K562 (cell line): Measurements from ENCODE around the gene PSMB8. TPM values are rescaled to one million over a fixed set of nuclear protein-coding genes. Genes with fewer than 3 reads are reported as not detected.

Experiments
- ELF2 ChIP-seq: fragments of 250-450 bp; sonication (Bioruptor Pico); IDR thresholded peaks from 2 replicates; pipeline ENCODE4 v1.5.0; 2021; ENCODE audit warnings: mild to moderate bottlenecking
- ELK1 ChIP-seq: sonication (generic); formaldehyde crosslinking; IDR thresholded peaks from 2 replicates; pipeline ENCODE4 v1.8.1; 2022; ENCODE audit warnings: missing genetic modification reagents
- FOSL1 ChIP-seq: fragments of 200-800 bp; sonication (Bioruptor generic); conservative IDR thresholded peaks from 2 replicates; pipeline ENCODE4 v1.6.1; 2016; ENCODE audit warnings: missing genetic modification characterization, missing compliant biosample characterization
- FOXP1 ChIP-seq: sonication (generic); formaldehyde crosslinking; IDR thresholded peaks from 2 replicates; pipeline ENCODE4 v1.8.0; 2022; ENCODE audit warnings: mild to moderate bottlenecking, missing genetic modification reagents
- HLTF ChIP-seq: fragments of 450-650 bp; IDR thresholded peaks from 2 replicates; pipeline ENCODE4 v1.6.1; 2016
- IFI16 ChIP-seq: fragments of 250-450 bp; sonication (Bioruptor Pico); IDR thresholded peaks from 2 replicates; pipeline ENCODE4 v2.1.2; 2022; ENCODE audit warnings: mild to moderate bottlenecking, inconsistent platforms
- JUND ChIP-seq, 2 experiments: IDR thresholded peaks; 2 replicates in 1 of 2; 3 replicates in 1 of 2; pipeline ENCODE4 v1.6.1; 2011; ENCODE audit warnings: borderline replicate concordance in 2 of 2, low read depth in 2 of 2, low read length in 2 of 2, improper control_type of control experiment in 1 of 2, missing biosample characterization in 1 of 2, missing genetic modification characterization in 1 of 2, missing genetic modification reagents in 1 of 2
- L3MBTL2 ChIP-seq: fragments of 450-650 bp; IDR thresholded peaks from 2 replicates; pipeline ENCODE4 v1.6.1; 2016; ENCODE audit warnings: mild to moderate bottlenecking, moderate library complexity
- NBN ChIP-seq: fragments of 450-650 bp; IDR thresholded peaks from 2 replicates; pipeline ENCODE4 v1.6.1; 2016; ENCODE audit warnings: low read depth, mild to moderate bottlenecking
- NCOR1 ChIP-seq: fragments of 450-650 bp; IDR thresholded peaks from 2 replicates; pipeline ENCODE4 v1.6.1; 2016; ENCODE audit warnings: mild to moderate bottlenecking, moderate library complexity
- PHB2 ChIP-seq: fragments of 450-650 bp; IDR thresholded peaks from 2 replicates; pipeline ENCODE4 v1.6.1; 2017; ENCODE audit warnings: low read depth
- RAD51 ChIP-seq: fragments of 450-650 bp; IDR thresholded peaks from 2 replicates; pipeline ENCODE4 v1.7.1; 2016; ENCODE audit warnings: low read depth, mild to moderate bottlenecking, borderline replicate concordance
- SMARCC2 ChIP-seq: fragments of 450-650 bp; IDR thresholded peaks from 2 replicates; pipeline ENCODE4 v1.6.1; 2017; ENCODE audit warnings: antibody characterized with exemption, moderate library complexity, mild to moderate bottlenecking, low read depth
- TBL1XR1 ChIP-seq, 2 experiments: IDR thresholded peaks; 2 replicates each; pipeline ENCODE4 v1.6.1; 2012; ENCODE audit warnings: improper control_type of control experiment in 2 of 2, low read length in 2 of 2, mild to moderate bottlenecking in 1 of 2
- XRCC5 ChIP-seq: fragments of 200-400 bp; formaldehyde crosslinking; IDR thresholded peaks from 2 replicates; pipeline ENCODE4 v1.6.1; 2017; ENCODE audit warnings: low read depth, mild to moderate bottlenecking, low read length
- ZBED1 ChIP-seq: IDR thresholded peaks from 2 replicates; pipeline ENCODE4 v1.6.1; 2014
- ZNF124 ChIP-seq: sonication (generic); formaldehyde crosslinking; IDR thresholded peaks from 2 replicates; pipeline ENCODE4 v1.8.1; 2022; ENCODE audit warnings: missing genetic modification reagents
- ZNF133 ChIP-seq: fragments of 250-450 bp; sonication (Bioruptor Pico); IDR thresholded peaks from 2 replicates; pipeline ENCODE4 v1.4.0; 2020; ENCODE audit warnings: mild to moderate bottlenecking
- ZNF274 ChIP-seq: IDR thresholded peaks from 2 replicates; pipeline ENCODE4 v1.6.1; 2011; ENCODE audit warnings: low read depth, mild to moderate bottlenecking, low read length, moderate library complexity, borderline replicate concordance
- ZSCAN29 ChIP-seq: fragments of 450-650 bp; IDR thresholded peaks from 2 replicates; pipeline ENCODE4 v1.6.1; 2017
- polyA plus RNA-seq, 8 experiments: library from polyadenylated mRNA; depleted of rRNA in 4 of 8; stranded (reverse) in 5 of 8; unstranded in 3 of 8; fragments of >200 nt; fragmentation: Nextera tagmentation in 2 of 8; fragmentation: Illumina TruSeq in 1 of 8; extraction: Ambion mirVana in 2 of 8; extraction: Trizol in 1 of 8; gene quantifications; 2 replicates each; pipeline versions ENCODE4 v1.2.1 to v1.2.3, GENCODE V29; 2011 to 2014; ENCODE audit warnings: inconsistent platforms in 1 of 8, missing spikeins in 1 of 8
- total RNA-seq, 7 experiments: library from RNA; depleted of rRNA in 6 of 7; stranded (reverse); fragments of >200 nt in 6 of 7; fragmentation: Illumina TruSeq in 2 of 7; extraction: Trizol in 2 of 7; gene quantifications; 2 replicates each; pipeline versions ENCODE4 v1.2.1 to v1.2.3, GENCODE V29; 2011 to 2021; ENCODE audit warnings: low replicate concordance in 1 of 7
- TF ChIP-seq, protein P1 (sequence below): fragments of 450-650 bp; IDR thresholded peaks from 2 replicates; pipeline ENCODE4 v1.6.1; 2016; ENCODE audit warnings: missing biosample characterization, missing genetic modification characterization
- TF ChIP-seq, protein P2 (sequence below), 3 experiments: fragments of 200-800 bp in 1 of 3; fragments of 250-450 bp in 1 of 3; fragments of 450-650 bp in 1 of 3; sonication (Bioruptor Pico) in 1 of 3; sonication (Bioruptor generic) in 1 of 3; formaldehyde crosslinking in 1 of 3; IDR thresholded peaks; 2 replicates each; pipeline versions ENCODE4 v1.6.1 to v1.8.0; 2016 to 2022; ENCODE audit warnings: mild to moderate bottlenecking in 2 of 3, missing genetic modification characterization in 2 of 3, missing compliant biosample characterization in 1 of 3, moderate library complexity in 1 of 3
- TF ChIP-seq, protein P3 (sequence below): sonication (generic); formaldehyde crosslinking; IDR thresholded peaks from 2 replicates; pipeline ENCODE4 v1.9.0; 2022; ENCODE audit warnings: mild to moderate bottlenecking, missing genetic modification reagents

The PSMB8 gene
- total and polyA plus RNA-seq, 9 of the 15 experiments (the other 6 are each of a cell fraction or from before 2014, with no cell fraction given), result 0.71 to 4.0 (median 2.4) TPM

DNA sequence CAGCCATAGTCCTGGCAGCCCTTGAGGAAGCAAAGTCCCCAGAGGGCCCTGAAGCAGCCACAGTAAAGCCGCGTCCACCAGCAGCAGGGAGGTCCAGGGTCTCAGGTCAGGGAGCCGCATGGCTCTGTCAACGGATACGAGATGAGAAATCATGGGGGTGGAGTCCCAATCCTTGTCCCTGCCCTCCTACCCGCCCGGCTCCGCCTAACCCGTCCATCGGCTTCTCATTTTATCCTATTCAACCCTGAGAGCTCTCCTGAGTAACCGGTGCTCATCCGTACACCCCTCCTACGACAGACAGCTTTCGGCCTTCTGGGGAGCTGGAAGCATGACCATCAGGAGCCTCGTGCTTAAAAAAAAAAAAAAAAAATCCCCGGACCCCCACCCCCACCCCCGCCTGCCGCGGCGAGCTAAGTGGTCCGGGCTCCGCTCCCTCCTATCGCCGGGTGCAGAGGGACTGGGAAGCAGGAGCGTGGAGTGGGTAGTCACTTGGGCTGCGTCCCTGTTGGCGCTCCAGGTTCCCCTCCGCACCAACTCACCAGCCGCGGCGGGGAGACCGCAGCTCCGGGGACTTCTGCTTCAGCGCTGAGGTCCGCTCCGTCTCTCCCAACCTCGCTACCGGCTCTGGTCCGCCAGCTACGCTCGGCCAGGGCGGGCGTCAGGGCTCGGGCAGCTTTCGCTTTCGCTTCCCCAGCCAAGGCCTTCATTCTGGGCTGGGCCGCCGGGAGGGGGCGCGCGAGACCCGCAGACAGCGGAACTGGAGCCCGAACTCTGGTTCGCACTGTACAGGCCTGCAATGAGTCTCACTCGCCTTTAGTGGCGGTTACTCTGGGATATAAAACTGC lies 5.5 kb downstream of the PSMB8 start, which contains the start of gene TAP2 (continued):
- TF ChIP-seq FOXP1 (CRISPR knock-in tag) (peak; percentile 92), ELK1 (CRISPR knock-in tag) (no peak), ZNF124 (no peak), HLTF (no peak), NBN (0 out of 2 replicates have a peak, but pooled peaks have one; percentile 26), JUND (IDR thresholded peaks at IDR 0.05; ENCODE audit: borderline replicate concordance, low read depth, low read length) (peak; percentile 71; the same call in 1 of the 2 replicates), JUND (tag; IDR thresholded peaks at IDR 0.05; ENCODE audit: borderline replicate concordance, low read depth, low read length) (no peak; the same call in 2 of the 3 replicates), ZNF133 (CRISPR knock-in tag) (no peak), NCOR1 (no peak), IFI16 (CRISPR knock-in tag) (no peak), TBL1XR1 (IDR thresholded peaks at IDR 0.05; ENCODE audit: low read length in 2 of 2) (no peak), ZSCAN29 (no peak), RAD51 (no peak), PHB2 (no peak), L3MBTL2 (no peak; the same call in 1 of the 2 replicates), FOSL1 (no peak), SMARCC2 (no peak), XRCC5 (peak; percentile 87), ELF2 (CRISPR knock-in tag) (no peak), ZNF274 (no peak), ZBED1 (no peak)
- TF ChIP-seq, protein P1, sequence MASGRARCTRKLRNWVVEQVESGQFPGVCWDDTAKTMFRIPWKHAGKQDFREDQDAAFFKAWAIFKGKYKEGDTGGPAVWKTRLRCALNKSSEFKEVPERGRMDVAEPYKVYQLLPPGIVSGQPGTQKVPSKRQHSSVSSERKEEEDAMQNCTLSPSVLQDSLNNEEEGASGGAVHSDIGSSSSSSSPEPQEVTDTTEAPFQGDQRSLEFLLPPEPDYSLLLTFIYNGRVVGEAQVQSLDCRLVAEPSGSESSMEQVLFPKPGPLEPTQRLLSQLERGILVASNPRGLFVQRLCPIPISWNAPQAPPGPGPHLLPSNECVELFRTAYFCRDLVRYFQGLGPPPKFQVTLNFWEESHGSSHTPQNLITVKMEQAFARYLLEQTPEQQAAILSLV (tag), result no peak
- TF ChIP-seq, protein P2, sequence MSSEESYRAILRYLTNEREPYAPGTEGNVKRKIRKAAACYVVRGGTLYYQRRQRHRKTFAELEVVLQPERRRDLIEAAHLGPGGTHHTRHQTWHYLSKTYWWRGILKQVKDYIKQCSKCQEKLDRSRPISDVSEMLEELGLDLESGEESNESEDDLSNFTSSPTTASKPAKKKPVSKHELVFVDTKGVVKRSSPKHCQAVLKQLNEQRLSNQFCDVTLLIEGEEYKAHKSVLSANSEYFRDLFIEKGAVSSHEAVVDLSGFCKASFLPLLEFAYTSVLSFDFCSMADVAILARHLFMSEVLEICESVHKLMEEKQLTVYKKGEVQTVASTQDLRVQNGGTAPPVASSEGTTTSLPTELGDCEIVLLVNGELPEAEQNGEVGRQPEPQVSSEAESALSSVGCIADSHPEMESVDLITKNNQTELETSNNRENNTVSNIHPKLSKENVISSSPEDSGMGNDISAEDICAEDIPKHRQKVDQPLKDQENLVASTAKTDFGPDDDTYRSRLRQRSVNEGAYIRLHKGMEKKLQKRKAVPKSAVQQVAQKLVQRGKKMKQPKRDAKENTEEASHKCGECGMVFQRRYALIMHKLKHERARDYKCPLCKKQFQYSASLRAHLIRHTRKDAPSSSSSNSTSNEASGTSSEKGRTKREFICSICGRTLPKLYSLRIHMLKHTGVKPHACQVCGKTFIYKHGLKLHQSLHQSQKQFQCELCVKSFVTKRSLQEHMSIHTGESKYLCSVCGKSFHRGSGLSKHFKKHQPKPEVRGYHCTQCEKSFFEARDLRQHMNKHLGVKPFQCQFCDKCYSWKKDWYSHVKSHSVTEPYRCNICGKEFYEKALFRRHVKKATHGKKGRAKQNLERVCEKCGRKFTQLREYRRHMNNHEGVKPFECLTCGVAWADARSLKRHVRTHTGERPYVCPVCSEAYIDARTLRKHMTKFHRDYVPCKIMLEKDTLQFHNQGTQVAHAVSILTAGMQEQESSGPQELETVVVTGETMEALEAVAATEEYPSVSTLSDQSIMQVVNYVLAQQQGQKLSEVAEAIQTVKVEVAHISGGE (CRISPR knock-in tag; IDR thresholded peaks at IDR 0.05), result peak in 1 of 3 experiments; percentile 67; a peak in 2 of 6 replicates
- TF ChIP-seq, protein P3, sequence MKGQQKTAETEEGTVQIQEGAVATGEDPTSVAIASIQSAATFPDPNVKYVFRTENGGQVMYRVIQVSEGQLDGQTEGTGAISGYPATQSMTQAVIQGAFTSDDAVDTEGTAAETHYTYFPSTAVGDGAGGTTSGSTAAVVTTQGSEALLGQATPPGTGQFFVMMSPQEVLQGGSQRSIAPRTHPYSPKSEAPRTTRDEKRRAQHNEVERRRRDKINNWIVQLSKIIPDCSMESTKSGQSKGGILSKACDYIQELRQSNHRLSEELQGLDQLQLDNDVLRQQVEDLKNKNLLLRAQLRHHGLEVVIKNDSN (CRISPR knock-in tag), result no peak
